CD4-positive, alpha-beta T cell treated with Interleukin-15 for 4 hours (primary cell): ENCODE results near the gene ZNF563.

Source experiments
- DNase-seq: peaks from one replicate; pipeline ENCODE4 v3.0.0-alpha.2; 2020; ENCODE audit warnings: low spot score

Gene ZNF563

DNA sequence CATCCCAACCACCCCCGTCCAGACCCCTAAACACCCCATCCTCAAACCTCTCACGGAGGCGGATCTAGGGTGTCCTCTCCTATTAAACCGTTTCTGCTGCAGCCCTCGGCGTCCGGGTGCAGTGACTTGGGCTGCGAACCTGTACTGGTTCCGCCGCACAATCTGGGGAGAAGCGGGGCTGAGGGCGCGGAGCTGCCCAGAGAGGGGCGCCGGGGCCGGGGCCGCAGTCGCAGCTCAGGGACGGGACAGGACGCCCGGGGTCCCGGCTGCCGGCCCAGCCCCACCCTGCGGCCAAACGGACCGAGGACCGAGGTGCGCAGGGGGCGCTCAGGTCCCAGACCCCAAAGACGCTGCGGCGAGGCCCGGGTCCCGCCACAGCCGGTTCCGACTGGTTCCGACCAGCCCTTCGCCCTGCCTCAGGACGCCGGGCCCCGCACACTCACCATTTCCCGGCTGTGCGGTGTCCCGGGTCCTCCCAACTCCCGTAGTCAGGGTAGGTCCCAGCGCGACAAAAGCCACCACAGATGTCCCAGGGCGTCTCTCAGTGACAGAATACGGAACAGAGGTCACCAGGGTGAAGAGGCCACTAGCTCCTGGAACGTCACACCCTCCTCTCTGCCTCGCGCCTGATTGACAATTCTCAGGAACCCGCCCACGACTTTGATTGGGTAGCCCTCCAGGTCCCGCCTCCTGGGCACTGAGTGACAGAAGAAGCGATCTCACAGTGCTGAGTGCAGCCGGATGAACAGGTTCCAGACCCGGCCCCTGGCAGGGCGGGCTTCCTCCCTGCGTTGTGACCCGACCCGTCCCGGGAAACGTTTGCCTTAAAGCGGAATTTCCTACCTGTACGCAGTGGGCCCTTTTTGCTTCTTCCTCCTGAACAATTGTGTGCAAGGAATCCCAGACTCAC lies 38.9 kb downstream of the ZNF563 start, which contains the start of gene ZNF44:
ZNF44 (minus strand) TSS at position 635 of the 910 bp plus-strand sequence; CDS start at position 446, 189 bp downstream.
- peak; percentile 98 for DNase-seq

DNA sequence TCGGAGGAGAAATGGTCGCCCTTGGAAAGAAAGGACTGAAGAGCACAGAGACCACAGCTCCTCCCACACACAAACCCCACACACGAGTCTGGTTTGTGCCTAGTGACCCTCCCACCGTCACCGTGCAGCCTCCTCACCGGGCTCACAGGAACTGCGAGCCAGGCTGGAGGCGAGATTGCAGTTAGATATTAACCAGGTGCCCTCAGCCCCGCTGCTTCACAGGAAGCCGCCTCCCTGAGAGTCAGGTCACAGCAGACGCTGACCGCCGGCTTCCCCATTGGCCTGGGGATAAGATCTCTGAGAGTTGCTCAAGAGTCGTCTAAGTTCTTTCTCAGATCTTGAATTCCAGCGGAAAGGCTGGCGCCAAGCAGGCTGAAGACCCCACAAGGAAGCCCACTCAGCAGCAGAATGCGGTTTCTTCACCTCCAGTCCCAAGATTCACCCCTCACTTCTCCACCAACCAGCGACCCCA lies 39.6 kb downstream of the ZNF563 start:
- peak; percentile 61 for DNase-seq

DNA sequence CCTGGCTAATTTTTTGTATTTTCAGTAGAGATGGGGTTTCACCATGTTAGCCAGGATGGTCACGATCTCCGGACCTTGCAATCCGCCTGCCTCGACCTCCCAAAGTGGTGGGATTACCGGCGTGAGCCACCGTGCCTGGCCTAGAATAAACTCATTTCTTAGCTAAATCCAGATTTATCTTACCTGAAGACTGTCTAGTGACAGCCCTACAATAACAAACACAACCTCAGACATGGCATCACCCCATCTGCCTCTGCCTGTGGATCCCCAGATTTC lies 43.7 kb downstream of the ZNF563 start:
- no peak for DNase-seq

DNA sequence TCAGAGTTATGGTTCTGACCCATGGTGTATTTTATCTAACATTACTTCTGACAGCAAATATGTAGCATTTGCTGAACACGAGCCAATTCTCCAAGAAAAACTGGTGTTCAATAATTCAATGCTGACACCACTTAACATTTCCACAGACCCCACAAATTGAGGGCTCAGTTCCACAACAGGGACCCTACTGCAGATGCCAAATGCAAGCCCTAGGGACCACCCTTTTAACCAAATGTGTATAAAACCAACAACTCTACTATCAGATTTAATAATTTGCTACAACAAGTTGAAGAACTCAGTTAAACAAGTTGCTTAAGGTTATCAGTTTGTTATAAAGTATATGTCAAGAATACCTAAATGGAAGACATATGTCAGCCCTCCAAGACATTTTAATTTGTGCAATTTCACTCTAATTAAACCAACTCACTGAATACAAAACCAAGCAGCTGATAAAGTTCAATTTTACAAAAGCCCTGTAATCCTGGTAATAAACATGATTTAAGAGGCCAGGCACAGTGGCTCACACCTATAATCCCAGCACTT lies 45.4 kb downstream of the ZNF563 start:
- DNase-seq = no peak

DNA sequence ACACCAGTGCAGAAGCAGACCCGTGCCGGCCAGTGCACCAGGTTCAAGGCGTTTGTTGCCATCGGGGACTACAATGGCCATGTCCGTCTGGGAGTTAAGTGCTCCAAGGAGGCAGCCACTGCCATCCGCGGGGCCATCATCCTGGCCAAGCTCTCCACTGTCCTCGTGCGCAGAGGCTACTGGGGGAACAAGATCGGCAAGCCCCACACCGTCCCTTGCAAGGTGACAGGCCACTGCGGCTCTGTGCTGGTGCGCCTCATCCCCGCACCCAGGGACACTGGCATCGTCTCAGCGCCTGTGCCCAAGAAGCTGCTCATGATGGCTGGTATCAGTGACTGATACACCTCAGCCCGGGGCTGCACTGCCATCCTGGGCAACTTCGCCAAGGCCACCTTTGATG lies 48.8 kb downstream of the ZNF563 start:
- no peak for DNase-seq

DNA sequence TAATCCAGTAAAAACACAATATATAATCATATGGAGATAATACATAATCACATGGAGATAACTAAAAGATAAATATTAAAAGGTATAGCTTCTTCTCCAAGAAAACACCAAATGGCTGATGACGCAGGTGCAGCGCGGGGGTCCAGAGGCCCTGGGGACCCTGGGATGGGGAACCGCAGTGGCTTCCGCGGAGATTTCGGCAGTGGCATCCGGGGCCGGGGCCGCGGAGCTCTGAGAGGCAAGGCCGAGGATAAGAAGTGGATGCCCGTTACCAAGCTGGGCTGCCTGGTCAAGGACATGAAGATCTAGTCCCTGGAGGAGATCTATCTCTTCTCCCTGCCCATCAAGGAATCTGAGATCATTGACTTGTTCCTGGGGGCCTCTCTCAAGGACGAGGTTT lies 49.2 kb downstream of the ZNF563 start:
- no peak for DNase-seq

DNA sequence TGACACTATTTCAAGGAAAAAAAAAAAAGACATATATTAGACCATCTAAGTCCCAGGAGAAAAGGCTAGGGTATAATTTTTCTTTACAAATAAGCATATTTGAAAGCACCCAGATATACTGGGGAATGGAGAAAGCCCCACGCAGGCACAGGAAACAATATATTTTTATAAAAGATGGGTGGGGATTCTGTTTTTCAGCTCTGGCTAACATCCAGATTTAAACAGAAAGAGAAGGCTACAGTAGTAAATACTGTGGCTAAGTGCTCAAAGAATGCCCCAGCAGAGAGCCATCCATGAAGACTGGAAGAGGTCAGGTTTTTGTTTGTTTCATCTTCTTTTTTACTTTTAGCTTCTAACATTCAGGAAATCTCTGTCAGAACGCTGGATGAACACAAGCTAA lies 54.7 kb downstream of the ZNF563 start:
- no peak for DNase-seq

DNA sequence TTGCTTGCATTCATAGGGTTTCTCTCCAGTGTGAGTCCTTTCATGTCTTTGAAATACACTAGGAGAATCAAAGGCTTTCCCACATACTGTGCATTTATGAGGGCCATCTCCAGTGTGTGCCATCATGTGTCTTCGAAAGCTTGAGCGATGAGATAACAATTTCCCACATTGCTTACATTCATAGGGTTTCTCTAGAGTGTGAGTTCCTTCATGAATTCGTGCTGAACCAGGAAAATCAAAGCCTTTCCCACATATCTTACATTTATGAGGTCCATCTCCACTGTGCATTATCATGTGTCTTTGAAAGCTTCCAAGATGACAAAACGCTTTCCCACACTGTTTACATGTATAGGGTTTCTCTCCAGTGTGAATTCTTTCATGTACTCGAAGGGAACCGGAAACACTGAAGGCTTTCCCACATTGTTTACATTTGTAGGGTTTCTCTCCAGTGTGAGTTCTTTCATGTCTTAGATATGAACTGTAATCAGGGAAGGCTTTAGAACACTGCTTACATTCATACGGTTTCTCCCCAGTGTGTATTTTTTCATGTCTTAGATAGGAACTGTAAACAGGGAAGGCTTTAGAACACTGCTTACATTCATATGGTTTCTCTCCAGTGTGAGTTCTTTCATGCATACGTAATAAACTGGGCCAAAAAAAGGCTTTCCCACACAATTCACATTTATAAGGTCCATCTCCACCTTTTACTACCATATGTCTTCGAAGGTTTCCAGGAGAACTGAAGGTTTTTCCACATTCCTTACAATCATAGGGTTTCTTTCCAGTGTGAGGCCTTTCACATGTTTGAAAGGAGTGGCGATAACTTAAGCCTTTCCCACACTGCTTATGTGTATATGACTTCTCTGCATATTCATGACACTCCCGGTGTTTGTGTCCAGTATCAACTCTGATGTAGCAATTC lies 60.2 kb downstream of the ZNF563 start:
- DNase-seq = no peak

DNA sequence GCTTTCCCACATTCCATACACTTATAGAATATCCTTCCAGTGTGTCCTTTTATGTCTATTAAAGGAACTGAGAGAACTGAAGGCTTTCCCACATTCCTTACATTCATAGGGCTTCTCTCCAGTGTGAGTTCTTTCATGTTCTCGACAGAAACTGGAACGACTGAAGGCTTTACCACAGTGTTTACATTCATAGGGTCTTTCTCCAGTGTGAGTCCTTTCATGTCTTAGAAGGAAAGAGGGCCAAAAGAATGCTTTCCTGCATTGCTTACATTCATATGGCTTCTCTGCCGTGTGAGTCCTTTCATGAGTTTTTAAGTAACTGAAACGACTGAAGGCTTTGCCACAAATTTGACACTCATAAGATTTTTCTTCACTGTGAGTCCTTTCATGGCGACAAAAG lies 61.0 kb downstream of the ZNF563 start:
- no peak for DNase-seq

DNA sequence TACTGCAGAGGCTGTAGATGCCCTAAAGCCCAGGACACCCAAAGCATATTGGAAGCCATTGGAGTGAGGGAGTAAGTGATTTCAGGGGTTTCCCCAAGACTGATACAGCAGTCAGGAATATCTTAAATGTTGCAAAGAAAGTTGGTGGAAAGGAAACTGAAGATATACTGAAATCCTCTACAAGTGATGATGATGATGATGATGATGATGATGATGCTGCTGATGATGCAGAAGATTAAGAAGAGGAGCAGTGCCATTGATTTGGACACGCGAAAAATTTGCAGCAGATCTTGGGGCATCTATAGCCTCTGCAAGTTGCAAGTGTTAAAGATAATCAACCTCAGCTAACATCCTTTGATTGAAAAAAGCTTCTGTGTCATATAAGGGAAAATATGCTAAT lies 62.6 kb downstream of the ZNF563 start:
- DNase-seq = no peak
